ENCODE data around the gene TM2D1. TPM values are rescaled to one million over a fixed set of nuclear protein-coding genes. Genes with fewer than 3 reads are reported as not detected.
A peak's percentile ranks its signal among the peaks of the same experiment; 100 is the strongest.
"Not testable (repeated sequence)": the region's sequence is repeated elsewhere in the genome, so short reads cannot be mapped to it uniquely, and the experiment has no call there.

Gene TM2D1
- total RNA-seq, 1 donor = 69.1 TPM

DNA sequence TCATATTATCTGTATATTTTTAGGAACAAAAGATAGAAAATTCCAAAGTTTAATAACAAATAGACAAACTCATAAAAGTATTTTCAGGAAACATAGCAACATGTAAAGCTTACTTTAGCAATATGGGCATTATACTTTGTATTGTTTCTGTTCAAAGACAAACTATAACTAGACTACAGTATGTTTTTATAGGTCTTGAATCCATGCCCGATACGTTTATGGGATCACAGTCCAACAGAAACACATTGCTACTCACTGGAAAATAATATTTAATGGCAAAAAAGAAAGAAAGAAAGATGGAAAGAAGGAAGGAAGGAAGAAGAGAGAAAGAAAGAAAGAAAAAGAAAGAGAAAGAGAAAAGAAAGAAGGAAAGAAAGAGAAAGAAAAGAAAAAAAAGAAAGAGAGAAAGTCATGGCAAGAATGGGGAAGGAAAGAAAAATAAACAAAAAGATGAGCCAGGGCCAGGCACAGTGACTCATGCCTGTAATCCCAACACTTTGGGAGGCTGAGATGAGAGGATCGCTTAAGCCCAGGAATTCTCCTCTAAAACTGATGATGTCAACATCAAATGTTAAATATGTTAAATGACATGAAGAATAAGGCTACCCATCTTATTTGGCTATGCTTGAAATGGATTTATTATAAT lies 32.7 kb downstream of the TM2D1 start:
- no peak for TF ChIP-seq CTCF (IDR thresholded peaks at IDR 0.05; ENCODE audit: insufficient read depth, low read depth, low read length)
- no peak overlapping the region for H3K4me3 ChIP-seq (ENCODE audit: low read depth, low read length)
- DNase-seq (ENCODE audit: low read depth) = peak; percentile 52

- DNase-seq (ENCODE audit: low read depth) = no peak
- H3K4me3 ChIP-seq (ENCODE audit: low read depth, low read length) = no peak overlapping the region
- TF ChIP-seq CTCF (IDR thresholded peaks at IDR 0.05; ENCODE audit: insufficient read depth, low read depth, low read length) = no peak
Measured at GRCh38 chr1:61687901-61688300, 37.0 kb downstream of the TM2D1 start.

GRCh38 chr1:61682891-61683290 lies 42.0 kb downstream of the TM2D1 start:
- DNase-seq (ENCODE audit: low read depth) = no peak
- no peak overlapping the region for H3K4me3 ChIP-seq (ENCODE audit: low read depth, low read length)
- no peak for TF ChIP-seq CTCF (IDR thresholded peaks at IDR 0.05; ENCODE audit: insufficient read depth, low read depth, low read length)

DNA sequence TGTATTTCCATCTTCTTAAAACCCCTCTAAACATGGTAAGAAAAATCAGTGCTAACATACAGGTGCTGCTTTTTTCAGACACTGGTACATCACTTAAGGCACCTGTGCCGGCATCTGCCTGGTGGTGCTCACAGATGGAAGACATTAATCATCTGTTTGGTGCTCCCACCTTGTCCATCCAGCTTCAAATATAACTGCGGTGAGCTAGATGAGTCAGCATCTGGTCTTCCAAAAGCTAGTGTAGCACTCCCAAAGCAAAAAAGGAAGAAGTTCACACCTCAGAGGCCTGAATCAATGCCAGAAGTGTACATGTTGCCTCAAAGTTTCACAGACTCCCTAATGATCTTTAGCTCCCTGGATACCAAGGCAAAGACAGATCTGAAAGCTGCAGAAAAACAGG lies 44.4 kb downstream of the TM2D1 start:
- peak; percentile 4 for DNase-seq (ENCODE audit: low read depth)
- no peak for TF ChIP-seq CTCF (IDR thresholded peaks at IDR 0.05; ENCODE audit: insufficient read depth, low read depth, low read length)
- H3K4me3 ChIP-seq (ENCODE audit: low read depth, low read length) = no peak overlapping the region

GRCh38 chr1:61676881-61677280 lies 48.1 kb downstream of the TM2D1 start:
- H3K4me3 ChIP-seq (ENCODE audit: low read depth, low read length); DNase-seq (ENCODE audit: low read depth): not testable (repeated sequence)

DNA sequence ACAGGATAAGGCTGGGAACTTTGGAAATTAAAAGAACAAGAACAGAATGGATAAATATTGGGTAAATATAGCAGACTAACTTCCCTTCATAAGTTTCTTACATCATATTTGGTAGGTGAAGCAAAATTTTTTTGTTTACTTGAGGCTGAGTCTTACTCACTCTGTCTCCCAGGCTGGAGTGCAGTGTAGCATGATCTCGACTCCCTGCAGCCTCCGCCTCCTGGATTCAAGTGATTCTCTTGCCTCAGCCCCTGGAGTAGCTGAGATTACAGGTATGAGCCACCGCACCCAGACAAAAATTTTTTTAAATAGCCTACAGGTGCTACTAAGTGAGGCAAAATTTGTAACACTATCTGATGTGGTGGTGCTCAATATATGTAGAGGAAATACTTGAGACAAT lies 50.7 kb downstream of the TM2D1 start:
- TF ChIP-seq CTCF (IDR thresholded peaks at IDR 0.05; ENCODE audit: insufficient read depth, low read depth, low read length) = no peak
- DNase-seq (ENCODE audit: low read depth) = no peak
- no peak overlapping the region for H3K4me3 ChIP-seq (ENCODE audit: low read depth, low read length)

- no peak for TF ChIP-seq CTCF (IDR thresholded peaks at IDR 0.05; ENCODE audit: insufficient read depth, low read depth, low read length)
- no peak overlapping the region for H3K4me3 ChIP-seq (ENCODE audit: low read depth, low read length)
- no peak for DNase-seq (ENCODE audit: low read depth)
Measured at GRCh38 chr1:61672376-61672775, 52.6 kb downstream of the TM2D1 start.

Measured in fibroblast of villous mesenchyme (primary cell).